ENCODE measurements around the gene ASXL3.

Gene ASXL3

DNA sequence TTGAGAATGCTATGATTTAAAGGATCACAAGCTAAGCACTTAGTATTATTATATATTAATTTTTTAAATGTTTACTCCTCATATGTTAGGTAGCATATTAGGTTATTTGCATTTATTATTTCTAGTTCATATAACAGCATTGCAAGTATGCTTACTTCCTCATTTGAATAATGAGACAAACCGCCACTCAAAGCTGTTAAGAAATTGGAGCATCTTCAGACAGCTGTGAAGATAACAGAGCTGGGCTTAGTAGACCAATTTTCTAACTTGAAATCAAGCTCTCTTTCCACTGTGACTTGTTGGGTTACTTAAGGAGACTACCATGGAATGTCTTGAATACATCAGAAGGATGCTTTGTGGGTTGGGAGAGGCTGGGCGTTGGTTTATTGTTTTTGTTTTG, 139.3 kb downstream of the ASXL3 start:
- DNase-seq (no peak), ATAC-seq (no peak)

DNA sequence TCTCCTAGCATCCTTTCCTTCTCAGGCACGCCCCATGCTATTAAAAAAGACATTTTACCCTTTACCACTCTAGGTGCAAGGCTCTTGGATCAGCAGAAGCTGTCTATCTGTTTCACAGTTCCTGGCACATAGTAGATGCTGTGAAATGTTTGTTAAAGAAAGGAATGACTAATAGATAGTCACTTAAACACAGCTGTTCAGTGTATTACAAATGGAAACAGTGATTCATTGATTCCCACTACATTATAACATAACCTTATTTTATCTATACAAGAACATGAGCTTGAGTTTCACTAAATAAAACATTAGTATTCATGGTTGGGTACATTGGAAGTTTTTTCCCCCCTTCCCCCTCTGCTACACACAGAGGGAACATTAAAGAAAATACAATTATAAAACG, 142.1 kb downstream of the ASXL3 start:
- DNase-seq: no peak
- ATAC-seq: no peak

DNA sequence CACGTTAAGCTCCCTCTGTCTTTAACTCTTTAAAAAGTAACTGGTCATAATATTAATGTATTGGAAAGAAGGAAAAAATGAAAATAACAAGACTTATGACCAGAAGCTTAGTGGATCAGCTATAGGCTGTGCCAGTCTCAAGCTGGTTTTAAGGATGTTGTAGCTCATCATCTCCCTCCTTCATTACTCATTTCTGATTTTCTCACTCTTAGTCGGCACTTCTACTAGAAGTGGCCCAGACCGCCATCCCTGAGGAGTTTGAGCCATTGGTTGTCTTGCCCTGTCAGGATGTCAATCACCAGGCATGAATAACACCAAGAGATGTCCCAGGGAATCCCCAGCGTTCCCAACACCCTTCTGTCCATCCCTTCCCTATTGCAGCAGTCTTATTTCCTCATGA, 151.5 kb downstream of the ASXL3 start:
- DNase-seq: no peak
- no peak for ATAC-seq

DNA sequence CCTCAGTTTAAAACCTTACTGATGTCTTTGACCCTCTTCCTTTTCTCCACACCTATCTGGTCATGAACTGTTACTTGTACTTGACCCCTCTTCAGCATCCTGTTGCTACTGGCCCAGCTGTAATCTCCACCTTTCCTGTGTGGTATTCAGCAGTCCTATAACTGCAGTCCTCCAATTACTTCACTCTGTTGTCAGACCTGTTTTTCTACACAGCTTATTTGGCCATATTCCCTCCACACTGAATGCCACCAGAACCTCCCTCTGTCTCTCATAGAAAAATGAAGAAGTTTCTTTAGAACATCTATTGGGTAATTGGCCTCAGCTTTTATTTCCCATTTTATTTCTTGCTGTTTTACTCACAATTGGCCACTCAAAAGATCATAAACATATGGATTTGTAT, 155.4 kb downstream of the ASXL3 start:
- ATAC-seq (no peak), DNase-seq (no peak)

DNA sequence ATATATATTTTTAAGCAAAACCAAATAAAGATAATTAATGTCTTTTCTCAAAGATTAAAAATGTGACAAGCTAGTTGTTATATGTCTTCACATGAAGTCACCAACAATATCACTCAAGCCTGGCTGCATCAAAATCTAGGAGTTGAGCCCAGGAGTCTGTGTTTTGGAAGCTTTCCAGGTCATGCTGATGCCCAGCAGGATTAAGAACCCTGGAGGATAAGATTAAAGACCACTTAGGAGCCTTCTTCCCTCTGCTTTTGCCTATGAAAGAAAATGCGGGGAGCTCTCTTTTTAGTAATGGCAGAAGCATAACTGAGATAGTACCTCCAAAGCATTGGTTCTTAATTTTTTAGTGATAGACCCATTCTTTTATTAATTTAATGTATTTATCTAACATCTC, 157.4 kb downstream of the ASXL3 start:
- no peak for ATAC-seq
- no peak for DNase-seq

DNA sequence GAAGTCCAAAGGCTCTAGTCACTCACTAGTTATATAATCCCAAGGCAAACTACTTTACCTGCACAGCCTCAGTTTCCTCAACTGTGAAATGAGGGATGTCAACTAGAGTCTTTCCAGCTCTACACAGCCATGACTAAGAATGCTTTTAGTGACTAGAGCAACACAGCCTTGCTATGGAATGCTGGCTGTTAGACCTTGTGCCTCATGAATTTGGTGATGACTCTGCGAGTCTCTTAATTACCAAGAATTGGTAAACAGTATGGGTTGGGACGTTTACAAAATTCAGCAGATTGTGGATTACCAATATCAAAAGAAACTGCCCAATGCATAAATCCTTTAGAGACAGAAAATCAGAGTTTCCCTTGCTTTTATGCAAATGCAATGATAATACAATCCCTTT, 163.7 kb downstream of the ASXL3 start:
- DNase-seq (no peak), ATAC-seq (no peak)

DNA sequence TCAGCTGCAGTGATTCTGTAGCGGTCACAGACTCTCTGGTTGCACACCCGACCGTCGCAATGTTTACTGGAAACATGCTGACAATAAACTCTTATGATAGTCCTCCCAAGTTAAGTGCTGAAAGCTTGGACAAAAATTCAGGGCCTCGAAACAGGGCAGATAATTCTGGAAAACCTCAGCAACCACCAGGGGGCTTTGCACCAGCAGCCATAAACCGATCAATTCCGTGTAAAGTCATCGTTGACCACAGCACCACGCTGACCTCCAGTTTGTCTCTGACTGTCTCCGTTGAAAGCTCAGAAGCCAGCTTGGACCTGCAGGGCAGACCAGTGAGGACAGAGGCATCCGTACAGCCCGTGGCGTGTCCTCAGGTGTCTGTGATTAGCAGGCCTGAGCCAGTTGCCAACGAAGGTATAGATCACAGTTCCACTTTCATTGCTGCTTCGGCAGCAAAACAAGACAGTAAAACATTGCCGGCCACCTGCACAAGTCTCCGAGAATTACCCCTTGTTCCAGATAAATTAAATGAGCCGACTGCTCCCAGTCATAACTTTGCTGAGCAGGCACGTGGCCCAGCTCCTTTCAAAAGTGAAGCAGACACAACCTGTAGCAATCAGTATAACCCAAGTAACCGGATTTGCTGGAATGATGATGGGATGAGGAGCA, 166.1 kb downstream of the ASXL3 start:
- no peak for ATAC-seq
- no peak for DNase-seq

DNA sequence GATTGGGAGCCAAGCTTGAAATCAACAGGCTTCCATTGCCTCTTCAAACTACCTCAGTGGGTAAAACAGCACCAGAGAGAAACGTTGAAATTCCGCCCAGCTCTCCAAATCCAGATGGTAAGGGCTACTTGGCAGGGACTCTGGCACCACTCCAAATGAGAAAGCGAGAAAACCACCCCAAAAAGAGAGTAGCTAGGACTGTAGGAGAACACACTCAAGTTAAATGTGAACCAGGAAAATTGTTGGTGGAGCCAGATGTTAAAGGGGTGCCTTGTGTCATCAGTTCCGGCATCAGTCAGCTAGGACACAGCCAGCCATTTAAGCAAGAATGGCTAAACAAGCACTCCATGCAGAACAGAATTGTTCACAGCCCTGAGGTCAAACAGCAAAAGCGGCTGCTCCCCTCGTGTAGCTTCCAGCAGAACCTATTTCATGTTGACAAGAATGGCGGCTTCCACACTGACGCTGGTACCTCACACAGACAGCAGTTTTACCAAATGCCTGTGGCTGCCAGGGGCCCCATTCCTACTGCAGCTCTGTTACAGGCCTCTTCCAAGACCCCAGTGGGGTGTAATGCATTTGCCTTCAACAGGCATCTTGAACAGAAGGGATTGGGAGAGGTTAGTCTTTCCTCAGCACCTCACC, 167.3 kb downstream of the ASXL3 start:
- DNase-seq: no peak
- ATAC-seq: no peak

DNA sequence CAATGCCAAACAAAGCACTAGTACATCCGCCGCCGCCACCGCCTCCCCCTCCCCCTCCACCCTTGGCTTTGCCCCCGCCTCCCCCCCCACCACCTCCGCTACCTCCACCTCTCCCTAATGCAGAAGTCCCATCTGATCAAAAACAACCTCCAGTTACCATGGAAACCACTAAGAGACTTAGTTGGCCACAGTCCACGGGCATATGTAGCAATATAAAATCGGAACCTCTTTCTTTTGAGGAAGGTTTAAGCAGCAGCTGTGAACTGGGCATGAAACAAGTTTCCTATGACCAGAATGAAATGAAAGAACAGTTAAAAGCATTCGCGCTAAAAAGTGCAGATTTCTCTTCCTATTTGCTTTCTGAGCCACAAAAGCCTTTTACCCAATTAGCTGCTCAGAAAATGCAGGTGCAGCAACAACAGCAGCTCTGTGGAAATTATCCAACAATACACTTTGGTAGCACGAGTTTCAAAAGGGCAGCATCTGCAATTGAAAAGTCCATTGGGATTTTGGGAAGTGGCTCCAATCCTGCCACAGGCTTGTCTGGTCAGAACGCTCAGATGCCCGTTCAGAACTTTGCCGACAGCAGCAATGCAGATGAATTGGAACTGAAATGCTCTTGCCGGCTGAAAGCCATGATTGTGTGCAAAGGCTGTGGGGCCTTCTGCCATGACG, 168.0 kb downstream of the ASXL3 start:
- ATAC-seq: no peak
- no peak for DNase-seq

DNA sequence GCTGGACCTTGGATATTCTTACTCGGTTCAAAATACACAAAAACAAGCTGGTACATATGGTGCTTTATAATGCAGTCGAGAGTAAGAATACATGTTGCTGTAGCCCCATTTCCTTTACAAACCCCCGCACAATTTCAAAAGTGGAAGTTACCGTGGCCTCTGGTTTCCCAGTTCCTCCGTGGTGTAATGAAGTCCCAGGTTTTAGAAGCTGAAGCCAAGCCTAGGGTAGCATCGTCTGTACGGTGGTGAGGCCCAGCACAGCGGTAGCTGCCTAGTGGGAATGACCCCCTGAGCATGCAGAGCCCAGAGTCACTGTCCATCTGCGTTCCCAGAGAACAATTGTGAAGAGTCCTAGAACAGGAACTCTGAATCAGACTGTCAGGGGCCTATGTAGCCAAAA, 171.8 kb downstream of the ASXL3 start:
- ATAC-seq (no peak), DNase-seq (no peak)

DNA sequence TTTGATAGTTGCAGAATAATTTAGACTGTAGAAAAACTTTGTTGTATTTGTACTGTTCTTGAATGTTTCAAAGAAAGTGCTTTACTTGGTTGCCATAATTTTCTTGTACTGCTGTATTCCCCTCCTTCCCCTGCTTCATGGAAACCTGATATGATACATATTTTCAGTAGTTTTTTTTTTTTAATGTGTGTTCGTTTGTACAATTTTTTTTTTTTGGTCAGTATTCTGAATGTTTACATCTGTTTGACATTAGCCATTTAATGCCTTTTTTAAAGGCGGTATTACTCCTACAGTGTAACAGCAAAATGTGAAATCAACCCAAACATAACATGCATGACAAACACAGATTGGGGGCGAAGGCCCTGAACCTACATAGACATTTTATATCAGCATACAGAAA, 172.3 kb downstream of the ASXL3 start:
- DNase-seq: no peak
- no peak for ATAC-seq

DNA sequence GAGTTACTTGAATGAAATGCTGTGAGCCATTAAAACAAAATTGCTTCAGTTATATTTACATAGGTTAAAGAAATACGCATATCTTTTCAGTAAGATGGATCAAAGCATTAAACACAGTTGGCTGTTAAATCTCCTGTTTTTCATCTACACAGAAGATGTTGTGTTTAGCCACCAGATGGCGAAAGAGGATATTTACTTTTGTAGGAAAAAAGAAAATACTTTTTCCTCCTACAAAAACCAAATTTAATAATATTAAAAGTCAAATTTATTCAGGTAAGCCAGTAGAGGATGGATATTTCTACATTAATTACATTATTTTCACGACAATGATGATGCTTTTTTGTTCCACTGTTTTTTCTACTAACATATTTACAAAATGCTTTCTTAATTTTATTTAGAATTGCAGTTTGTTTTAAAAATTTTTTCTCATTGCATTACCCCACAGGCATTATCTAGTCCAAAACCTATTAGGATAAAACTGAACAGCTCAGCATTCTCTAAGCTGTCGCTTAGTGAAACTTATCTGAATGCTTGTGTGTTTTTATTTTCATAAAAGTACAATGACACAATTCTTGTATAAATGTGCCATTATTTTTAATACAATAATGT, 173.7 kb downstream of the ASXL3 start:
- ATAC-seq (no peak), DNase-seq (no peak)

DNA sequence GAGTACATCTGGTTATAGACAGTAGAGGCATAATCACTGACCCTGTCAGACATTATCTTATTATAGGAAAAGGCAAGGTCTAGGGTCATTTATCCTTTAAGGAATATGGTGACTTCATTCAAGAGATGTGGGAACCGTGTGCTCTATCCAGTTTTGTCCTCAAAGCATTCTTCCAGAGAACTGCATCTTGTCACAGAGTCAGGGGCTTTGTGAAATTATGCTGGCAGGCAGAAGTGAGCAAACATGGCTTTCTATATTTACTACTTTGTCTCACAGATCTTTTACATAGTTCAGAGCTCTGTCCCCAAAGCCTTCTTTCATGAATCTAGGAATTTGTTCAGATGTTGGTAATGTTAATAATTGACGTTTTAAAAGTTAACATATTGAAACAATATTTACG, 177.4 kb downstream of the ASXL3 start:
- ATAC-seq (no peak), DNase-seq (no peak)

DNA sequence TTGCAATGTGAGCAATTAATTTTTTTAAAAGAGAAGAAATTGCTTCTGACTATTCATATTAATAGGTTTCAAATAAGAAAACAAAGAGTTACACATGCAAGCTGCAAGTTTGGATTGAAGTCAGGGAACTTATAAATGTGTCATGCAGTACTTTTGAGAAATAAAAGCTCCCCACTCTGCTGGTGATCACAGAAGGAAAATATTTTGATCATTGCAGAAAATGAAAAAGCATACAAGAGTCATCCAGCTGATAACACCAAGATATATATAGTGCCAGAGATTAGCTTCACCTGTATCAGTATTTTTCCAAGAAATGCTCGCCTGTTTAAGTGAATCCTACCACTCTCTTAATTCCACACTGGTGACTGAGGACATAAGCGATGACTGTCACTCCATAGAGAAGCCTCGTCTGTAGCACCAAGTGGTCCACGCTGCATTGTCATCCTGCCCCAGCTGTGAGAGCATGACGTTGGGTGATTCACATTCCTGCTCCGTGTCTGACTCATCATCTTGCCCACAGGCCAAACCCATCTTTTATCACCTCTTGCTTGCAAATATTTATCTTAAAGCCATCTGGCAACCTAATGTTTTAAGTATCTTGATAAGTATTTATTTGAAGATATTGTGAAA, 178.0 kb downstream of the ASXL3 start:
- DNase-seq (no peak), ATAC-seq (no peak)

DNA sequence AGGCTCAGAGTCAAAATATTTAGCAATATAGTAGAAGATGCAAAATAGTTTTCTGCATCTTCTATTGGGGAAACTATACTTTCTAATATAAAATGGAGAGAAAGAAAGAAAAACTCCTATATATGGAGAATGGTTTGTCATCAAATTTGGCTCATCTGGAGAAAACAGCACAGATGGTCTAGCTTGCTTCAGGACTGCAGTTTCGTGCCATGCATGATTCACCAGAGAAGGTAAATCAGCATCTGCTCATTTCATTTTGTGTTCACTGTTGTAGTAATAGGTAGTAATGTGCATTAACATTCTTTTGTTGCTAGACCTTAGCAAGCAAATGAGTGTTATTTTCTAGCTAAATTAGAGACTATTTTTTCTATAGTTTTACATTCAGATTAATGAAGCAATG, 179.0 kb downstream of the ASXL3 start:
- DNase-seq (no peak), ATAC-seq (no peak)

DNA sequence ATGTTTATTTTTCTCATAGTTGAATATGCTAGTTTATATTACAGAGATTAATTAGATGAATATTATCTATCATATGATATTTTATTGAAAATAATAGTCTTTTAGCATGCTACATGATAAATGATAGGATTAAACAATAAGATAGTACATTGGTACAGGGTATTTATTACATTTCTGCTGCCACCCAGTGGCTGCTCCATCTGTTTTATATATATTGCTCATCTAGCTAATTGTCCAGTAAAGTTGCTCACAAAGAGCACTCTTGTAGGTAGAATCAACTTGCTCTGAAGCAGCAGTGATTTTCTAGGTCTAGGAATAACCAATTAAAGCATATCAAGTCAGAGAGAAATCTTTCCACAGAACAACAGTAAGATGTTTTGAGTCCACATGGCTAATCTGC, 183.3 kb downstream of the ASXL3 start:
- ATAC-seq: no peak
- no peak for DNase-seq

DNA sequence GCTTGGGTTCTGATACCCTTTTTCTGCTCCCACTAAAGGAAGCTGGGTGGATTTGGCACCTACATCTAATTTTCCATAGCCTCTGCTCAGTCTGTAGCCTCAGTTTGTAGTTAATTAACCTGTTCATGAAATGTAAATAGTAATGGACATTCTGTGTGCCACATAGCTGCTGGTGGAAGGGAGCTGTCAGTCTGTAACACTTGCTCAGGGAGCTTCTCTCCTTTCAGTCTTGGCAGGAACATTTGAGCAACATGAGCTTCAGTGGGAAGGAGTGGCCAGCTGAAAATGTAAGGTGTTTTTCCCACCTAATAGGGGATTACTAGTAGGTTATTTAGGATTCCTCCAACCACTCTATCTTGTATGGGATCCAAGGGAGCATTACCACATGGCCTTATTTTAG, 203.4 kb downstream of the ASXL3 start:
- DNase-seq: no peak
- no peak for ATAC-seq
